NCI-H2196 (cell line): ENCODE measurements around the gene APIP.
A peak's percentile ranks its signal among the peaks of the same experiment; 100 is the strongest.

Source experiments
- DNase-seq: peaks from one replicate; lab custom pipeline; 2025; ENCODE audit not compliant: unreplicated experiment; lab: John Stamatoyannopoulos, UW

APIP gene, protein sequence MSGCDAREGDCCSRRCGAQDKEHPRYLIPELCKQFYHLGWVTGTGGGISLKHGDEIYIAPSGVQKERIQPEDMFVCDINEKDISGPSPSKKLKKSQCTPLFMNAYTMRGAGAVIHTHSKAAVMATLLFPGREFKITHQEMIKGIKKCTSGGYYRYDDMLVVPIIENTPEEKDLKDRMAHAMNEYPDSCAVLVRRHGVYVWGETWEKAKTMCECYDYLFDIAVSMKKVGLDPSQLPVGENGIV

GRCh38 chr11:34916015-34916842 is at the start of gene APIP, which contains the start of gene PDHX:
APIP (minus strand) TSS chr11:34916379; CDS start chr11:34916284, 95 bp downstream.
PDHX (plus strand) TSS chr11:34916618; CDS start chr11:34916656, 38 bp downstream.
- peak; percentile 99 for DNase-seq

- DNase-seq, result no peak
Measured at GRCh38 chr11:34964610-34965331, 48.6 kb upstream of the APIP start.

- no peak for DNase-seq
Measured at GRCh38 chr11:34963351-34963750, 47.2 kb upstream of the APIP start.

DNA sequence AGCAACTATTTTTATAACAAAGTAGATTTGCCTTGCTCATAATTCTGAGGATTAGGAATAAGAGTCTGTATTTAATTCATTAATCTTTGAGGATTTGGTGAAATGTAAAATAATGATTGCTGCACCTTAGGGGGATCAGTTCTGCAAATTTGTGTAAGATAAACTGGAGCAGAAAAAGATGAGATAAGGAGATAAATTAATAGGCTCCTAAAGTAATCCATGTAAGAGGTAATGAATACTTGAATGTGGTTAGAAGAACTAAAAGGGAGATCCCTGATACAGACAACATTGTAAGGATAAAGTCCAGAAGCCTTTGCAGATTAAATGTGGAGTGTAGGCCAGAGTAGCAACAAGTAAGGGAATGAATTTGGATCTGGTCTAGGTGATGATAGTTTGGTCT is 45.9 kb upstream of the APIP start:
- no peak for DNase-seq

- DNase-seq, result no peak
Measured at GRCh38 chr11:34960277-34960676, 44.1 kb upstream of the APIP start.

GRCh38 chr11:34959770-34960169 is 43.6 kb upstream of the APIP start:
- DNase-seq, result no peak

- DNase-seq, result no peak
Measured at GRCh38 chr11:34957606-34958005, 41.4 kb upstream of the APIP start.

DNA sequence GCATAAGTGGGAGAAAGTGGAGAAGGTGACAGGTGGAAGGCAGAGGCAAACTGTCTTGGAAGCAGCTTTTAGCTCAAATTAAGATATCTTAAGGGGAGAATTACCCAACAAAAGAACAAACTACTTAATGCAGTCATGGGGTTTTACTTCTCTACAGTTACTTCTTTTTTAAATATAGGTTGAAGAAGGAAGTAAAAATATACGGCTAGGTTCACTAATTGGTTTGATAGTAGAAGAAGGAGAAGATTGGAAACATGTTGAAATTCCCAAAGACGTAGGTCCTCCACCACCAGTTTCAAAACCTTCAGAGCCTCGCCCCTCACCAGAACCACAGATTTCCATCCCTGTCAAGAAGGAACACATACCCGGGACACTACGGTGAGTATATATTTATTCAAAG is 41.0 kb upstream of the APIP start:
- no peak for DNase-seq

DNA sequence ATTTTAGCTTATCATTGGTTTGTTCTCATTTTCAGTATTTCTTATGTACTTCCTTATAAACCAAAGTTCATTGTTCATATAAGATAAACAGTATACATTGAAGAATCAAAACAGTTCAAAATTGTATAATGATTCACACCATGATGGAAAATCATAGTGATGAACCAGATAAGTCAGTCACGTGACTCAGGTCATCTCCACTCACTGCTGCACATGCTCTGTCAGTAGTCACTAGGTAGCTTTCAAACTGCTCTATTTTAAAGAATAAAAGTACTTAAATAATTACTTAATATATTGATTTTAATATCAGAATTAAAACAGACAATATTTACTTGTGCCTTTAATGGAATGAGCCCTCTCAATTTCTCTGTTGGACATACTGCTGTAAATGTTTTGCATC is 37.8 kb upstream of the APIP start:
- no peak for DNase-seq

DNA sequence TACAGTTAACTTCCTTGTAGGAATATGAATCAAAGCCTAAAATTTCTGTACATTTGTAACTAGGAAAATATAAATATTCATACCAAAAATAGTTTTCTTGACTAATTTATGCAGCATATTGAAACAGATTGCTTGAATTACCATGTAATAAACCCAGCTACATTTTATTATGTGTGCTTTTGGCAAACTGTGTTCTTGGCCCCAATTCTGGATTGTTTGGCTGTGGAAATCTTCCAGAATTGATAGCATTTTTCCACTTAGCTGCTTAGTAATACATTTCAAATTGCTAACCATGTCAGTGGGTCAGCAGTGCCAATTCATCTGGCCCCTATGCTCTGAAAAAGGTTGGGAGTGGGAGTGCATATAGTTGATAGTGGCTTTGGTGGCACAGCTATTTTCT is 32.5 kb upstream of the APIP start:
- DNase-seq, result no peak

- no peak for DNase-seq
Measured at GRCh38 chr11:34944692-34945091, 28.5 kb upstream of the APIP start.

GRCh38 chr11:34941688-34942087 is 25.5 kb upstream of the APIP start:
- DNase-seq, result no peak

DNA sequence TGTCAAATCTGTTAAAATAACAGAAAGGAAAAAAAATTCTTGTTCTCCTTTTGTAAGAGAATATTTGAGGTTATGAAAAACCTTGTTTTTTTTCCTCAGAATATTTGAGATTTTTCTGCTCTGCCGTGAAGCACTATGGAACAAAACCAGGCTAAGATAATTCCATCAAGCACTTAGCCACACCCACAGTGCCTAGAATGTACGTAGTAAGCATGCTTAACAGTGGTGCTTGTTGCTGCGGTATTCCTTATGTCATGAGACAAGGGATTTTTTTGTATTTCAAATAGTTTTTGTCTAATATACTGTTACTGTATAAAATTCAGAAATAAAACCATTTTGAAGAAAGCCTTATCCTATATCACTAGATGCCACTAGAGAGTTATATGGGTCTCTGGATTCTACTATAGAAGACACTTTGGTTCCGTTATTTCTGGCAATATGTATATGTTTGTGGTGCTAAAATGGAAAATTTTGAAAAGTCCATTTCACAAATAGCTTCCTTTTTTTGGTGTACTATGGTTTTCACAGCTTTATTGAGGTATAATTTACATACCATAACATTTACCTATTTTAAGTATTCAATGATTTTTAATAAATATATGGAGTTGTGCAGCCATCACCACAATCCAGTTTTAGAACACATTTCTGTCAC is 24.0 kb upstream of the APIP start:
- no peak for DNase-seq

DNA sequence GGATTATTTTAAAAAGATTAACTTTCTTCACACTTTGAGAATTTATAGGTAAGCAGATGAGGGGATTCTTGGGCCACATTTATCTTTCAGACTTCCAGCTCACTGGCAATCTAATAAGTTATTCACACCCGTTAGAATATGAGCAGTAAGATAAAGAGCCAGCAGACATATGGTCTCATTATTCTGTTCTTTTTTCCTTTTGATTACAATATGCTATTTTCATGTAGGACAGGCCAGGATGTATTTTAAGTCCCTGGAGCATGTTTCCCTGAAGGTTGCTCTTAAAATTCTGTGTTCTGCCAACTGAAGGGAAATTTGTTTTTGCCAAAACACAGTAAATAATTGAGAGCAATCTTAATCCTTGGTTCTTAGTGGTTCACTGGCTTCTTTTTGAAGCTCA is 22.4 kb upstream of the APIP start:
- DNase-seq, result no peak

- DNase-seq, result no peak
Measured at GRCh38 chr11:34936945-34937629, 20.9 kb upstream of the APIP start.

DNA sequence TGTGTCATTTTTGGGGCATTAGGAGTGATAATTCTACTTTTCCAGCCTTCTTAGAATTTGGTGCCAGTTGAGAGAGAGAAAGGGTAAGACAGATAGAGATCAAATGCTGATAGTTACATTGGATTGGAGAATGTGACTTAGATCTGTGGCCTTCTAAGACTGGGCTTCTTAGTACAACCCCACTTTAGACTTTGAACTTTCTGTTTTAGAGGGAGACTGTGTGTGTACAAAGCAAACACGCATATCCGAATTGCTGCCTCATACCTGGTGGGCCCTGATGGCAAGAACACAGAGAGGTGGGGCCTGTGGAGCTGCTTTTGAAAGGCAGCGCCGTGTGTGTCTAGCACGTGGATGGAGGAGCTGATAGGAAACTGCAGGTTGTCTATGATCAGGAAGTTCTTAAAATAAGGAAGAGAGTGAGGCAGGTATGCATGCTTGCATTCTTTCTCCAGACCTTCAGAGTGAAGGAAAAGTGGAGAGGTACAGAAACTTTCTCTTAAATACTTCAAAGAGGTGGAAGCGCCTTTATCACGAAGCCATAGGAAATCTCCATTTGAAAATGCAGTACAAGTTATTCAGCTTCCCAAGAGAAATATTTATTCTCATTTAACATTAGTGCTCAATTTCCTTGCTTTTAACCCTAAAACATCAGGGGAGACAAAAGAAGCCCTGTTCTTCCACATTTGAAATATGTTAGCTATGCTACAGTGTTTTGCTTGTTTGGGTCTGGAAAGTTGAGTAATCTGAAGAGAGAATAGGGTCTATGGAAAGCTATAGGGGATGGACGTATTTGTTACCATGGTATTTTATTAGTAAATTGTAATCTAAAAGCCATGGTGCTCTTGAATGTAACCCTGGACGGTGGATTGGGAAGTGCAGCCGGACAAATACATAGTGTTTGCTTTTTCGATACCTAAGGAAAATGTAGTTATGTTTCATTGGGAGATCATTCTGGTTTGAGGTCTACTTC is 13.9 kb upstream of the APIP start:
- no peak for DNase-seq

- no peak for DNase-seq
Measured at GRCh38 chr11:34928960-34929680, 12.9 kb upstream of the APIP start.

DNA sequence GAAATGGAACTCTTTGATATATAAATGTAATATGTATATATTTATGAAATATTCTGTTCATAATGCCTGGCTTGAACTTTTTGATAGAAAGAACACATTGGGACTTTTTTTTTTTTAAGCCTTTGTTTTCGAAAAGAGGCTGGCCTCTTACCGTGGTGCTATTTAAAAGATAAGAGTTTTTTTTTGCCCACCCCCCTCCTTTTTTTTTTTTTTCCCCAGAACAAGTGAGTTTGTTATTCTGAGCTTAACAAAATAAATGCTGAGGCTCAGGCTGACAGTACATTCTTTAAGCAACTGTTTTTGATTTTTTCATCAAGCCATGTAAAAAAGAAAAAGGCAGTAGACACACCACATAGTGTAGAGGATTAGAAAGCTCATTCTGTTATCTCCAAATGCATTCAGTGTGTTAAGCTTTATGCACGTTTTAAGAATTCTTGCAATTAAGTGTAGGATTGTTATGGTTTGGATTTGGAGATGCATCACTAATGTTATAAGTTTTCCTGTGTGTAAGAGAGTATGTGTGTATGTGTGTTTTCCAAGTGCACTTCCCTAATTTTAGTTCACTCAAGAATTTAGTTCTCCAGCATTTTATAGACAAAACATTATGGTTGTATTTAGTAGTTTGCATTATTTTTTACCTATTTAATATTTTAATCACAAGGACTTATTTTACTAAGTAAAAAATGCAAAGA is 12.2 kb upstream of the APIP start:
- DNase-seq, result no peak

DNA sequence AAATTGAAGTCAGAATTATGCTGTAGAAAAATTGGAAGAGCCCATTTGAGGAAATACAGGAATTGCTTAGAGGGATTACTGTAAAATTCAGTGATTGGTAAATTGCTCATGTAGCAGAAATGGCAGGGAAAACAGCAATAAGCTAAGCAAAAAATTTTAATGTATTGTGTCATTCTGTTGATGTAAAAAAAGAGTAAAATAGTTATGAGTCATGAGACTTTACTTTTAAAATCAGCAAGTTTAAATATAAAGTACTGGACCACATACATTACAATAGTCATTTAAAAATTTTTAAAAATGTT is 10.6 kb upstream of the APIP start:
- DNase-seq, result no peak
